Parathyroid adenoma (tissue), 2 donors: ENCODE results near the gene MAP2K4.

Experiments
- H2AFZ ChIP-seq: fragments of 300-600 bp; sonication (generic); one replicate; pipeline ENCODE4 v1.7.0; 2017; ENCODE audit warnings: antibody characterized with exemption, mild to moderate bottlenecking
- H3K27ac ChIP-seq: fragments of 300-600 bp; sonication (generic); one replicate; pipeline ENCODE4 v1.7.0; 2017
- H3K27me3 ChIP-seq: fragments of 300-600 bp; sonication (generic); one replicate; pipeline ENCODE4 v1.7.0; 2017; ENCODE audit warnings: low read length; ENCODE audit not compliant: control insufficient read depth, insufficient read depth
- H3K36me3 ChIP-seq: fragments of 300-600 bp; sonication (generic); one replicate; pipeline ENCODE4 v1.7.0; 2017; ENCODE audit warnings: low read length; ENCODE audit not compliant: control insufficient read depth, insufficient read depth
- H3K4me1 ChIP-seq: fragments of 300-600 bp; sonication (generic); one replicate; pipeline ENCODE4 v1.7.0; 2017; ENCODE audit warnings: control low read depth
- H3K4me2 ChIP-seq: fragments of 300-600 bp; sonication (generic); one replicate; pipeline ENCODE4 v1.7.0; 2017; ENCODE audit warnings: low read length
- H3K4me3 ChIP-seq: fragments of 300-600 bp; sonication (generic); one replicate; pipeline ENCODE4 v1.7.0; 2017; ENCODE audit warnings: low read depth, low read length
- H3K79me2 ChIP-seq: fragments of 300-600 bp; sonication (generic); one replicate; pipeline ENCODE4 v1.7.0; 2017; ENCODE audit warnings: control low read depth
- H3K9ac ChIP-seq: fragments of 300-600 bp; sonication (generic); one replicate; pipeline ENCODE4 v1.7.0; 2017; ENCODE audit warnings: mild to moderate bottlenecking
- H3K9me3 ChIP-seq: fragments of 300-600 bp; sonication (generic); one replicate; pipeline ENCODE4 v1.7.0; 2017; ENCODE audit warnings: low read length; ENCODE audit not compliant: control insufficient read depth
- CTCF ChIP-seq: fragments of 300-600 bp; sonication (generic); IDR thresholded peaks from one replicate; pipeline ENCODE4 v1.7.0; 2017; ENCODE audit warnings: antibody characterized with exemption, mild to moderate bottlenecking
- donor health status: primary hyperparathyroidism.

MAP2K4 gene

GRCh38 chr17:12193144-12193735 lies 172.6 kb downstream of the MAP2K4 start:
- no peak overlapping the region for H3K4me3 ChIP-seq
- peaks cover under 1% of the 10 kb centered on the region for H3K9me3 ChIP-seq
- no peak overlapping the region for H2AFZ ChIP-seq
- H3K36me3 ChIP-seq, result no peaks in the 10 kb centered on the region
- H3K27me3 ChIP-seq, result no peaks in the 10 kb centered on the region
- H3K9ac ChIP-seq, result no peak overlapping the region
- no peaks in the 10 kb centered on the region for H3K4me1 ChIP-seq
- no peak overlapping the region for H3K27ac ChIP-seq
- no peak for TF ChIP-seq CTCF
- H3K4me2 ChIP-seq, result no peak overlapping the region
- H3K79me2 ChIP-seq, result no peaks in the 10 kb centered on the region
